GM21381 (cell line): ENCODE data around the gene CBFA2T3.

Experiments
- ATAC-seq: cut with Tn5 transposase; IDR thresholded peaks from one replicate; pipeline ENCODE4 v1.9.1; 2021; ENCODE audit warnings: mild to moderate bottlenecking, moderate library complexity; ENCODE audit not compliant: unreplicated experiment

CBFA2T3 gene

DNA sequence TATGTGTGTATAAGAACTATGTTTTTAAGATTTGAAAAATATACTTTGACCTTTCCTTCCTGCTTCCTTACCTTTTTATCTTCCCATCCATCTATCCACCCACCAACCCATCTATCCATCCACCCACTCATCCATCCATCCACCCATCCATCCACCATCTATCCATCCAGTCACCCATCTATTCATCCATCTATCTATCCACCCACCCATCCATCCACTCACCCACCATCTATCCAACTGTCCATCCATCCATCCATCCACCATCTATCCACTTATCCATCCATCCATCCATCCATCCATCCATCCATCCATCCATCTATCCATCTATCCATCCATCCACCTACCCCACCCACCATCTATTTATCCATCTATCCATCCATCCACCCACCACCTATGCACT lies 12.4 kb downstream of the CBFA2T3 start:
- no peak for ATAC-seq

DNA sequence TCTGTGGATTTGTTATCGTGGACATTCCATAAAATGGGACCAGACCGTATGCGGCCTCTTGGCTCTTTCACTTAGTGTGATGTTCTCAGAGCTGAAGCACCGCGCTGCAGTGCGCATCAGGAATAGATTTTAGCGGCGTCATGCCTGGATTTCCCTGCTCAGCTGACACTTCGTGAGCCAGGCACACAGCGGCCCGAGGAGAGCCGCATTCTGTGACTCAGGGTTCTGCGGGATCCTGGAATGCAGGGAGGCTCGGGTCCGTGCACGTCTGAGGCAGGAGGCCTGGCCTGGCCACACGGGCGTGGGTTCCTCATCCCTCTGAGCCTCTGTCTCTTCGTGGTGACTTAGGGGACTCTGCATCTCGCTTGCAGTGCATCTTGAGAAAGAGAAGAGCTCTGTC lies 13.4 kb downstream of the CBFA2T3 start:
- ATAC-seq = no peak

DNA sequence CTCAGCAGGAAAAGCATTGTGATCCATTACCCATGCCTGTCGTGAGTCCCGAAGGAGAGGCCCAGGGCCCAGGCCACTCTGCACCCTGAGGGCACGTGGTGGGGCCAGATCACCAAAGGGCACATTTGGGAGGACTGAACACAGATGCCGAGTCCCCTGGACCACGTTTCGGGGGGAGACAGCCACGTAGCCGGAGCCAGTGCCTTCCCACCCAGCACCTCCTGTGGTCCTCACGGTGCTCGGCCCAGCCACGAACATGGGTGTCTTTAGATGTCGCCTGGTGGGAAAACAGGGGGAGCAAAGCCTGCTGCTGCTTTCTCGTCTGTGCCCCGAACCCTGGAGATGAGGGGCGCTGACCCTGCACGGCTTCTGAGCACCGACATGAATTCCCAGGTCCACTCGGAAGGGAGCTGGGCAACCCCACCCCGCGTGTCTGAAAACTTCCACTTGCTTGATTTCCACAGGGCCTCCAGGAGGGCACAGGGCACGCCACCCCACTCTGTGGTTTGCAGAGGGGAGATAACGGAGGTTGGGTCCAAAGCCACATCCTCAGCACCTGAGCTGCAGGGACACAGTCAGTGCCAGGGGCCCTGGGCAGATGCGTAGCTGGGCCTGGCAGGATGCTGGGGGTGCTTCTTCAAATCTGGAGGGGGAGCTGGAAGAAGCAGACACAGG lies 14.4 kb downstream of the CBFA2T3 start:
- no peak for ATAC-seq

DNA sequence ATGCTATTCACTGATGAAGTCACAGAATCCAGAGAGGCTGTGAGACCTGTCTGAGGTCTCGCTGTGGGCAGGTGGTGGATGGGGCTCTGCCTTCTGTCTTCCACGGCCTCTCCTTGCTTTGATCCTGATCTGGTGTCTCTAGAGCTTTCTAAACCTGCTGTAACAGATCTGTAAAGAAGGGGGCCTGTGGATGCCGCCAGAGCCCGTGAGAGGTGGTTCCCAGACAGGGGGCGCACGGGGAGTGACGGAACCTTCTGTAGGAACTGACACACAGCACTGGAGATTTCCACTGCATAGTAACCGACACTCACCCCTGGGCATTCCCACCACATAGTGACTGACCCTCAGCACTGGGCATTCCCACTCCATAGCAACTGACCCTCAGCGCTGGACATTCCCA lies 16.0 kb downstream of the CBFA2T3 start:
- ATAC-seq = no peak

DNA sequence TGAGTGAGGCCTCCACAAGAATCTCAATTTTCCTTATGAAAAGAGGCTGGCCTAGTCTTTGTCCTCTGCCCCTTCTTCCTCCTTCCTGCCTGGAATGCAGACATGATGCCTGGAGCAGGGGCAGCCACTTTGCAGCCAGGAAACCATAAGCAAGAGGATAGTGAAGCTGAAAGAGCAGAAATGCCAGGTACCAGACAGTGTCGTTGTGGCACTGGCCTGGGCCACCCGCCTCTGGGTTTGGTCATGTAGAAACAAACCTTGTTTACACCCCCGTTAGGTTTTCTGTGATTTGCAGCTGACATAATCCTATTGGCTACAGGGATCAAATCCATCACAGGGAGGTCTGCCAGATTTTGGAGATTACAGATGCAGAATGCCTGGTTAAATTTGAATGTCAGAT lies 16.5 kb downstream of the CBFA2T3 start:
- no peak for ATAC-seq

DNA sequence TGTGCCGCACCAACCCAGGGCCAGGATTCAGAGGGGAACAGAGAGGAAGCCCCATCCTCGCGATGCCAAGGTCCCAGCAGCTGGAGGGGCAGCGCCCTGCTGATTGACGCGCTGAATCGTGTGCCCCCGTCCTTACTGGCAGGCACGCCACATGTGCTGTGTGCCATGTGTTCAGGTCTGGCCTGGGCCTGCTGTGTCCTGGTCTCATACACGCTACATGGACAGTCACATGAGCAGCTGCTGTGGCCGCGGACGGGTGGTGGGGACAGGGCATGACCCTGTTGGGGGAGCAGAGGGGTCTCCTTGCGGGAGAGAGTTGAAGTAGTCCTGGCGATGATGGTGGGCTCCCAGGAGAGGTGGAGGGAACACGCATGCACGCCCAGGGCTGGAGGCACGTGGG lies 18.0 kb downstream of the CBFA2T3 start:
- ATAC-seq = no peak

DNA sequence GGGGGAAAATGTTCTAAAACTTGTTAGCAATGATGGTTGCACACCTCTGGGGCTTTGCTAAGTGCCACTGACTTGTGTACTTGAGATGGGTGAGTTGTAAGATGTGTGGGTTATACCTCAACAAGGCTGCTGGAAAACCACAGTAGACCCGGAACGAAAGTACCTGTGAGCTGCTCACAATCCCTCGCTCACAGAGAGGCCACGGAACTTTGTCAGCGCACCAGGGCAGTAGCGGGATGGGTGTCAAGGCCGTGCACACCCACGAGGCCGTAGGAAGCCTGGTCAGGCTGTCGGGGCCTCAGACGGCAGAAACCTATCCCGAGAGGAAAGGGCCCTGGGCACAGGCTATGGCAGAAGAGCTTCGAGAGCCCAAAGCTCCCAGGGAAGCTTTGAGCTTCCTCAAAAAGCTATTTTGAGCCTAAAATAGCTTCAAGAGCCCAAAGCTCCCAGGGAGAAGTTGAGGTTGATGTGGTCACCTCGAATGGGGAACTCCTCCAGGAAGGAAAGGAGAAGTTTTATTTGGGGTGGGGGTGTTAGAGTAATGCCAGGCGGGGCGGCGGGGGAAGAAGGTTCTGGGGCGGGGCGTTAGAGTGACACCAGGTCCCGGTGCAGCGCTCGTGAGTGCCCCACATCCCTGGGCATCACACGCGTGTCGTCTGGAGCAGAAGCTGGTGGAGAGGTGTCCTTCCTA lies 19.0 kb downstream of the CBFA2T3 start:
- ATAC-seq = no peak

DNA sequence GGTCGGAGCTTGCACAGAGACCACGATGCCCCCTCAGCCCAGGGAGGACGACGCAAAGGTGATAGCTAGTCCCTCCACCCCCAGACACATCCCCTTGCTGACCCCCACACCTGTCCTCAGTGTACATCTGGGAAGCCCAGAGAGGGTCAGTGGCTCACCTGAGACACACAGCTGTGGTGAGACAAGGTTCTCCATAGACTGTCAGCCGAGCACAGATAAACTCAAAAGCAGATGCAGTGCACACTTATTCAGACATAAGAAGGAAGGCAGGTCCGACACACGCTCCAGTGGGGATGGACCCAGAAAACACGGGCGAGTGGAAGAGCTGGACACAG lies 19.6 kb downstream of the CBFA2T3 start:
- no peak for ATAC-seq

DNA sequence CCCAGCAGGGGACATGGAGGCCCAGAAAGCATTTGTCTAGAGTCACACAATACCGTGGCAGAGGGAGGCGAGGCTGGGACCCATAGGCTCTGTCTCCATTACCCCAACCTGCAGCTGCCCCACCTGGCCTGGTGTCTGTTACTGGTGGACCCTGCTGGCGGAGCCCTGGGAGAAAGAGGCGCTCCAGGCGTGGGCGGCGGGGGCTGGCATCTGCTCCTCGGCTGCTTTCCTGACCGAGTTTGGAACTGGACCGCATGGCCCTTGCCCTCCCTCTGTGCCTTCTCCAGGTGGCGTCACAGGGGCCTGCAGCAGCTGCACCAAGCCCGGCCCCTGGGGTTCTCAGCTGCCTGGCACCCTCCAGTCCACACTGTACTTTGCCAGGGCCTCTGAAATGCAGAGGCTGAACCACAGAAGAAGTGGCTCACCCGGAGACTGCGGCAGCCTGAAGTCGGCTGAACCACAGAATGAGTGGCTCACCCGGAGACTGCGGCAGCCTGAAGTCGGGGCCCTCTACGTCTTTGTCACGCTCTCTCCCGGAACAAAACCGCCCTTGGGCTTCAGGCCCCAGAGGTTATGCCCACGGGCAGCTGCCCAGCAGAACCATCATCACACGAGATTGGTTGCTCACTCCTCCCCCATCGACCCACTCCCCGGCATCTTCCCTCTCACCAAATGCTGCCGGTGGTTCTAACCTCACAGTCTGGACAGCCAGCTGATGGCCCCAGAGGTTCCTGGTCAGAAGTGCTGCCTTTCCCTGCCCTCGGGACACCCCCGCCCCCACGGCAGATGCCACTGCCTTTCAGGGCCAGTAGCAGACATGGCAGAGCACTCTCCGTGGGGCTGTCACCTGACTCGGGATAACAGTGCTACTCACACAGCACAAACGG lies 20.2 kb downstream of the CBFA2T3 start:
- no peak for ATAC-seq

DNA sequence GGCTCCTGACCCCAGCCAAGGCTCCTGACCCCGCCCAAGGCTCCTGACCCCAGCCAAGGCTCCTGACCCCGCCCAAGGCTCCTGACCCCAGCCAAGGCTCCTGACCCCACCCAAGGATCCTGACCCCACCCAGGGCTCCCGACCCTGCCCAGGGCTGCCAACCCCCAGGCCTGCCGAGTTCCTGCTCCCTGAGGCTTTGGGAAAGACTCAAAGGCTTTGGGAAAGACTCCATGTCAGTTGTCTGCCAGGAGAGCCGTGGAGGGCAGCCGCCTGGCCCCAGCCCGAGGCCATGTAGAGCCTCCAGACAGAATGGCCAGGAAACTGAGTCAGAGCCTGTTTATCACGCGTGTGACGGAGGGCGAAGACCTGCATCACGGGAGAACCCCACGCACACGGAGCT lies 21.1 kb downstream of the CBFA2T3 start:
- ATAC-seq = no peak

DNA sequence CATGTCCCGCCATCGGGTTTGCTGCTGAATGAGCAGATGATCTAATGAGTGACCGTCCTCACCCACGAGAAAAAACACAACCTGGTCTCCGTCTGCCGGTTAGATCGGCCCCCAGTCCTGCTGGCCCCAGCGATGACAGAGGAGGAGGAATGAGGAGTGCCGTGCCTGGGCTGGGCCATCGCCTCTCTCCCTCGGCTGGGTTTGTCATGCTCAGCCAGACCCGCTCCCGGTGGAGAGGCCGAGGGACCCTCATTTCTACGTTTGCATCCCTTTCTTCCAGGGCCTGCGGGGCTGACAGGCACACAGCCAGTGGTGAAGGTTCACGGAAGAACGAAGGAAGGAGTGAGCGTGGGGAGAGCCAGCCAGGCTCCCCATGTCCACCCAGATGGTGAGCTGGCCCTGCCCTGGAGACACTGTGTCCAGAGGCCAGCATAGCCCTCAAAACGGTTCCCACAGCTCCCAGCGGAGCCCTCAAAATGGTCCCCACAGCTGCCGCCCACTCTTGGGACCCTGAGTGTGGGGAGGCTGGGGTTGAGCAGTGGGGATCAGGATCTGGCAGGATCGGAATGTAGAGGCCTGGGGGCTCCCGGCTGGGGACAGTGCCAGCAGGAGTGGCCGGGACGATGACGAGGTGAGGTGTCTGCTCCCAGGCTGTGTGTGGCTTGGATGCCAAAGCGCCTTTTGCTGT lies 23.9 kb downstream of the CBFA2T3 start:
- ATAC-seq = no peak

DNA sequence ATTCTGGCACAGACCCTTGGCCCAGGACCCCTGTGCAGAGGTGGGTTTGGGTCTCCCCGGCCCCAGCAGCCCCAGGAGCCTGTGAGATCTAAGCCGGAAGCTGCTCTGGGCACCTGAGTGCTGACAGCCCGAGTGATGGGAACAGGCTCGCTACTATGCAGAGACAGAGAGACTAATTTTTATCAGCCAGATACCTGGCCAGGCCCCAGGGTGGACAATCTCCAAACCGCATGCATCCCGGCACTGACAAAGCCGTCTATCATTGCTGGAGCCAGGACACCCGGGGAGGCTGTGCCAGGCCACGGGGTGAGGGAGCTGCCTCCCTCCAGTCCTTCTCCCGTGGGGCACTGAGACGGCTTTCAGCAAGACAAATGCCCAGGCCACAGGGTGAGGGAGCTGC lies 25.0 kb downstream of the CBFA2T3 start:
- no peak for ATAC-seq

DNA sequence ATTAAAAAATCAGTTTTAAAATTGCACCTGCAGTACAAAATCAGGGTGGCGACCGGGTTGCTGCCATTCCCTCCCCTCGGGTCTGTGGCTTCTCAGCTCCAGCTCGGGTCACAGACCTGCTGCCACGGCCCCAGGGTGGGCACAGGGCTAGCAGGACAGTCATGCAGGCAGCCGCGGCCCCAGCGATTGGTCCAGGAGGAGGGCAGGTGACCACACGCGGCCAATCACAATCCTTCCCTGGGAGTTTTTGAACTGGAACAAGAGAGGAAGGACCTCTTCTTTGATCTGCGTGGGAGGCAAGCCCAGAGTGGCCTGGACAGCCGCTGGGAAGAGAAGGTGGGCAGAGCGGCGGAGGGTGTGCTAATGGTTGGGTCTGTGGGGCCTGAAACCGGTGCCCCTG lies 25.5 kb downstream of the CBFA2T3 start:
- ATAC-seq = no peak

DNA sequence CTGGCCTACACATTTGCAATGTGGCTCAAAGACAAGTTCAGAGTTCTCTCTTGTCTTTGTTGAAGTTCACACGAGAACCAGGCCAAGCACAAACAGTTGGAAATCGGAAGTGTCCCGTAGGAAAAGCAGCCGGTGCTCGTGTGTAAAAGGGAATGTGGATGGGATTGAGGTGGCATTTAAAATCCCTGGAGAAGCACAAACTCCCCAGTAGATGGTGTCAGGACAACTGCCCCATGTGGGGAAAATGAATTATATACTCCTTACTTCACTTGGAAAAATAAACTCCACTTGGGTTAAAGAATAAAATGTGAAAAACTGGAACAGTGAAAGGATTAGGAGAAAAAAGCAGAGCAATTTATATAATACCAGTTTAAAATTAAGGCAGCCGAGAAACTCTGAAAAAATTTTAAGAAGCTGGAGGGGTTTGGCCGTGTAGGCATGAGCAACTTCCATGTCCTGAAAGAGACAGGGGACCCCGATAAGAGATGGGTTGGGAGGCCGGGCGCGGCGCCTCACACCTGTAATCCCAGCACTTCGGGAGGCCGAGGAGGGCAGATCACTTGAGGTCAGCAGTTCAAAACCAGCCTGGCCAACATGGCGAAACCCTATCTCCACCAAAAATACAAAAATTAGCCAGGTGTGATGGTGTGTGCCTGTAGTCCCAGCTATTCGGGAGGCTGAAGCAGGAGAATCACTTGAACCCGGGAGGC lies 28.1 kb downstream of the CBFA2T3 start:
- no peak for ATAC-seq

DNA sequence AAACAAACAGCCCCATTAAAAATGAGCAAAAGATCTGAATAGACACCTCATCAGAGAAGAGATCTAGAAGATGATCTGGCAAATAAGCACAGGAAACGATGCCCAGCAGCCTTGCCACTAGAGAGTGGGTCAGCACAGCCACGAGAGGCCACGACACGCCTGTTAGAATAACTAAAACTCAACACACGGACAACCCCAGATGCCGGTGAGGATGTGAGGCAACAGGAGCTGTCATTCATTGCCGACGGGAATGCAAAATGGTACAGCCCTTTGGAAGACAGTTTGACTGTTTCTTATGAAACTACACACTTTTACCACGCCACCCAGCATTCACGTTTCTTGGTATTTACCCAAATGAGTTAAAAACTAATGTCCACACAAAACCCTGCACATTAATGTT lies 31.5 kb downstream of the CBFA2T3 start:
- no peak for ATAC-seq

DNA sequence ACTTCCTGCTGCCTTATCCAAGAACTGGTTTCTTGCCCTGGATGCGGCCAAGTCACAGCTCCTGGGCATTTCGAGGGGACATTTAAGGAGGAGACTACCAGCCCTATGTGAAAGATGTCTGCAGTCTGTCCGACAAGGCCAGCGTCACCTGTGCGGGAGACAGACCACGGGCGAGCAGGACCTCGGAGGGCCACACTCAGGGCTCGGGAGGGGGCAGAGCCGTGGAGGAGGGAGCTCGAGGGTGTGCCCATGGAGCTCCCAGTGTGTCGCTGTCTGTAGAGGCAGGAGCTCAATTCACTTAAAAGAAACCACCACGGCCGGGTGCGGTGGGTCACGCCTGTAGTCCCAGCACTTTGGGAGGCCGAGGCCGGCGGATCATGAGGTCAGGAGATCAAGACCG lies 33.3 kb downstream of the CBFA2T3 start:
- no peak for ATAC-seq

DNA sequence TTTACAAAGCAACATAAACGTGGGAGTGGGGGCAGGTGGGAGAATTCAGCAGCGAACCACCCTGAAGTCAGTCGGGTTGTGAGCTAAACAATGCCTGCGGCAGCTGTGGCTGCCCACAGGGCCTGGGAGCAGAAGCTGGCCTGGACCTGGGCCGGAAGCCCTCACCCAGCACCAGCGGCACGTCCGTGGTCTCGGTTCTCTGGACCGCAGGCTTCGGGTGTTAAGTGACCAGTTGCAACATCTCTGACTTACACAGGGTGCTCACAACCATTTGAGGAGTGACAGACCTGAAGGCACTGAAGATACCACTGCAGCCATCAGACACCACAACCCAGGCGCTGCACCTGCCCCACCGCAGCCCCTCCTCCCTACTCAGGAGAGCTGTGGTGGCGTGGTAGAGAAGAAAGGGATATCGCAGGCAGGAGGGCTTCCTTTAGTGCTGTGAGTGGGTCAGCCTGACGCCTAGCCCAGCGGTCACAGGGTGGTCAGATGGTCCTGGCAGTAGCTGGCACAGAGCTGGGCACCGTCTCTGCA lies 33.8 kb downstream of the CBFA2T3 start:
- no peak for ATAC-seq

DNA sequence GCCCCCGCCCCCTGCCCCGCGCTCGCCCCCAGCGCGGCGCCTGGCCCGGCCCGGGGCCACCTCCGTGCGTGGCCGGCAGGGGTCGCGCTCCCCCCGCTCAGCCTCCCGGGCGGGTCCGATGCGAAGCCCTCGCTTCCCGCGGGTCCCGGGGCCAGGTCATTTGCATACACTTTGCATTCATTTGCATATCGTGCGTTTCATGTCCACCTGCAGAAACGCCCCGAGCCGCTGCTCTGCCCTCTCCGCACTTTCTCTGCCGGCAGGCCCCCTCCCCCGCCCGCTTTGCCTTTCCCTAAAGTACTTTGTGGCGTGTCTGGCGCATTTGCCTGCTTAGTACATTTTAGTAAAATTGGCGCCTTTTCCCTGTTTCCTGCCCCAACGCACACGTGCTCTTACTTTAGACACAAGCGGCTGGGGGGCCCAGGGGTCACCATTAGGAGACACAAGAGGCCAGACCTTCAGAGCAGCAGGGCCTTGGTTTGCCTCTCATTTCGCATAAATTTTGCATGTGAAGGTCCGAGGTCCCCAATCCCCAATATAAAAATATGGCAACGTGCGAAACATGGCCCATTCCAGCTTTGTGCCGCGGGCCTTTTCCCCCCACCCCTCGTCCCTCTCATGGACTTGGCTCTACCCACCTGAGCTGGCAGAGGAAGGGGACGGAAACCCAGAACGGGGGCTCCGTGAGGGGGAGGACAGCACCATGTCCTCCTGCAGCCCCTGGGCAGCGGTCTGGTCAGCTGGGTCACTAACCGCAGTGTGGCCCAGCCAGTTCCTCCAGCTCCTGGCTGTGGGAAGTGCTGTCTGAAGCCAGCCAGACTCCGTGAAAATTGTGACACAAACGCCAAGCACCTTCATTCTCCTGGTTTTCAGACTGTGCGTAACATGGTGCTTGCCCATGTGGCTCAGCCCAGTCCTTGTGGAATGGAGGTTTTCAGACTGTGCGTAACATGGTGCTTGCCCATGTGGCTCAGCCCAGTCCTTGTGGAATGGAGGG lies 34.8 kb downstream of the CBFA2T3 start:
- ATAC-seq = peak; percentile 44
